HG02571 (cell line): ENCODE results near the gene SELENON.

ENCODE experiments used
- ATAC-seq: cut with Tn5 transposase; IDR thresholded peaks from one replicate; pipeline ENCODE4 v1.9.1; 2021; ENCODE audit warnings: mild to moderate bottlenecking, moderate library complexity; ENCODE audit not compliant: unreplicated experiment

The SELENON gene, protein sequence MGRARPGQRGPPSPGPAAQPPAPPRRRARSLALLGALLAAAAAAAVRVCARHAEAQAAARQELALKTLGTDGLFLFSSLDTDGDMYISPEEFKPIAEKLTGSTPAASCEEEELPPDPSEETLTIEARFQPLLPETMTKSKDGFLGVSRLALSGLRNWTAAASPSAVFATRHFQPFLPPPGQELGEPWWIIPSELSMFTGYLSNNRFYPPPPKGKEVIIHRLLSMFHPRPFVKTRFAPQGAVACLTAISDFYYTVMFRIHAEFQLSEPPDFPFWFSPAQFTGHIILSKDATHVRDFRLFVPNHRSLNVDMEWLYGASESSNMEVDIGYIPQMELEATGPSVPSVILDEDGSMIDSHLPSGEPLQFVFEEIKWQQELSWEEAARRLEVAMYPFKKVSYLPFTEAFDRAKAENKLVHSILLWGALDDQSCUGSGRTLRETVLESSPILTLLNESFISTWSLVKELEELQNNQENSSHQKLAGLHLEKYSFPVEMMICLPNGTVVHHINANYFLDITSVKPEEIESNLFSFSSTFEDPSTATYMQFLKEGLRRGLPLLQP

DNA sequence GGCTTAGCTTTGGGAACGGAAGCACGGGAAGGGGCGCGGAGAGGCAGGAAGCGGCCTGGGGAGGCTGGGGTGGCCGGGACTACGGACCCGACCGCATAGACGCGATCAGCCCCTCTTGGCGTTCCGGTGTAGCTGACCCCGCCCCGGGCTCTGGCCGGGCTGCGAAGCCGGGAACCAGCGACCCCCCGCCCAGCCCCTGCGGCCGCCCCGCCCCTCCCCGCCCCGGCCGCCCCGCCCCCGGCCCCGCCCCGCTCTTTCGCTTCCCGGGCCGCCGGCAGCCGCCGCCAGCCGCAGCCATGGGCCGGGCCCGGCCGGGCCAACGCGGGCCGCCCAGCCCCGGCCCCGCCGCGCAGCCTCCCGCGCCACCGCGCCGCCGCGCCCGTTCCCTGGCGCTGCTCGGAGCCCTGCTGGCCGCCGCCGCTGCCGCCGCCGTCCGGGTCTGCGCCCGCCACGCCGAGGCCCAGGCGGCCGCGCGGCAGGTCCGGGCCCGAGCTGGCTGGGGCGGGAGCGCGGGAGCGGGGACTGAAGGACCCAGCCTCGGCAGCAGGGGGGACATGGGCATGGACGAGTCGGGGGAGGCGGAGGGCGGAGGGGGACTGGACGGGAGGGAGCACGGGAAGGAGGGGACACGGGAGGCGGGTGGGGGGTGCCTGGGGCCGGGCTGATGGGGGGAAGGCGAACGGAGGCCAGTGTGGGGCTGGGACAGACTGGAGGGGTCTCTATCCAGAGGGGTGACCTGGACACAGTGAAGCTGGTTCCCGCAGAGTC is at the start of gene SELENON:
Gene SELENON (plus strand): TSS at position 259 of the 768 bp plus-strand sequence. CDS start 38 bp downstream, at position 297.
- ATAC-seq: no peak

DNA sequence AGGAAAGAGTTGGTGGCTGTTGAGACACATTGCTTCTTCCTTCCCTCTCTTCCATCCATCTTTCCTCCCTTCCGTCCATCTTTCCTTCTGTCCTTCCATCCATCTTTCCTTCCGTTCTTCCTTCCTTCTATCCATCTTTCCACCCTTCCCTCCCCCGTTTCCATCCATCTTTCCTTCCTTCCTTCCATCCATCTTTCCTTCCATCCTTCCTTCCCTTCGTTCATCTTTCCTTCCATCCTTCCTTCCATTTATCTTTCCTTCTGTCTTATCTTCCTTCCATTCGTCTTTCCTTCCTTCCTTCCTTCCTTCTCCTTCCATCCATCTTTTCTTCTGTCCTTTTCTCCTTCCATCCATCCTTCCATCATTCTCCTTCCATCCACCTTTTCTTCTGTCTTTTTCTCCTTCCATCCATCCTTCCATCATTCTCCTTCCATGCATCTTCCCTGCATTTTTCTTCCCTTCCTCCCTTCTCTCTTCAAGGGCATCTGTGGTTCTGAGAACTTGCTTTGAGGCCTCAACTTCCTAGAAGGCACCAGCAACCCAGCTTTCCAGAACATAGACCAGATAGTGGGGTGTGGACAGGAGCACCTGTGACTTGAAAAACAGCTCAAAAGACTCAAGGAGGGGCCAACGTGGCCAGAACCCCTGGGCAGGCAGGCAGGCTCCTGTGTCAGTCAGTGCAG is 48.9 kb upstream of the SELENON start:
- ATAC-seq: no peak

GRCh38 chr1:25754470-25755181 is 45.4 kb upstream of the SELENON start:
- ATAC-seq: no peak

DNA sequence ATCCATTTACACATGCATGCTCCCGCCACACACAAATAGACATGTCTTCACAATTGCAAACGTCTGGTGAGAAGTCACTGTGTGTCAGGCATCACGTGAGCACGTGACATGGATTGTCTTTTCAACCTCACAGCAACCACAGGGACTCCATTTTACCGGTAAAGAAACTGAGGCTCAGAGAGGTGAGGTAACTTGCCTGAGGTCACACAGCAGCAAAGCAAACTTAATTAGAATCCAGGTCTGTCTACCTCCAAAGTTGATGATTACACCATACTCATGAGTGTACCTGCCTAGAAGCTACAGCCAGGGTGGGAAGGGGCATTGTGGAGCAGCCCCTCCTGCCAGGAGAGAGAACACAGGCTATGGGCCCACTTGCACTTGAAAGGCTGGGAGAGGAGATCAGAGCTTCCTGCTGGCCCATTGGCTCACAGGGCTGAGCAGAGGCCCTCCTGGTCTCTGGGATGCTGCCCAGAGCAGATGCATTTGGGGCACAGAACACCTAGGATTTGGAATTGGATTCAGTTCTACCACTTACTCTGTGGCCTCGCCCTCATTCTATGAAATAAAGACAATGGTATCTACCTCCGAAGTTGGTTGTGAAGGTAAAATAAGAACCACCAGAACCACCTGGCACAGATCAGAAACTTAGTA is 44.4 kb upstream of the SELENON start:
- ATAC-seq: no peak

- no peak for ATAC-seq
These were observed 43.8 kb upstream of the SELENON start for GRCh38 chr1:25756215-25756614.

DNA sequence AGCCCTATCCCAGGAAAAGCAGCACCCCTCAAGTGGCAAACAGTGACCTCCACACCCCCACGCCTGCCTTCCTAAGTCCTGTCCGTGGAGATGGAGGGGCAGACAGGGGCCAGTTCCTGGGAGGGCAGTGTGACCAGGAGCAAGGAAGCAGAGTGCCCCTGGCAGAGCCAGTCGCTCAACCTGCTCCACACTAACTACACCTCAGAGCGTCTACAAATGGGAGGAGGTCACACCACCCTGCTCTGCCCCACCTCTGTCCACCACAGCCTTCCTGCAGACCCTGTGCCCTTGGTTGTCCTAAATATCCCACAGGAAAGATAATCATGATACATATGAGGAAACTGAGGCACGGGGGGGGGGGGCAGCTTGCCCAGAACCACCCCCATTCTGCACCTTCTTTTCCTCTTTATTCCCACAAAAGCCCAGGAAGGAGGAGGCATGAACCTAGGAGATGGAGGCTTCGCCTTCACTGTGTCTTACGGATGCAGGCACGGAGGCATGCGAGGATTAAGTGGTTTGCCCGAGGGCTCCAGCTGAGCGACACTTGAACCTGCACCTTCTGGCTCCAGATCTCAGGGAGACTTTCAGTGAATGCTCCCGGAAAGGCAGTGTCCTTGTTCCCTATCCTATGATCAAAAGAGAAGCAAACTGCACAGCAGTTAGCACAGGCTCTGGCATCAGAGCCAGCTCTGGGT is 42.7 kb upstream of the SELENON start:
- ATAC-seq: no peak

- no peak for ATAC-seq
These were observed 42.2 kb upstream of the SELENON start for GRCh38 chr1:25757846-25758185.

DNA sequence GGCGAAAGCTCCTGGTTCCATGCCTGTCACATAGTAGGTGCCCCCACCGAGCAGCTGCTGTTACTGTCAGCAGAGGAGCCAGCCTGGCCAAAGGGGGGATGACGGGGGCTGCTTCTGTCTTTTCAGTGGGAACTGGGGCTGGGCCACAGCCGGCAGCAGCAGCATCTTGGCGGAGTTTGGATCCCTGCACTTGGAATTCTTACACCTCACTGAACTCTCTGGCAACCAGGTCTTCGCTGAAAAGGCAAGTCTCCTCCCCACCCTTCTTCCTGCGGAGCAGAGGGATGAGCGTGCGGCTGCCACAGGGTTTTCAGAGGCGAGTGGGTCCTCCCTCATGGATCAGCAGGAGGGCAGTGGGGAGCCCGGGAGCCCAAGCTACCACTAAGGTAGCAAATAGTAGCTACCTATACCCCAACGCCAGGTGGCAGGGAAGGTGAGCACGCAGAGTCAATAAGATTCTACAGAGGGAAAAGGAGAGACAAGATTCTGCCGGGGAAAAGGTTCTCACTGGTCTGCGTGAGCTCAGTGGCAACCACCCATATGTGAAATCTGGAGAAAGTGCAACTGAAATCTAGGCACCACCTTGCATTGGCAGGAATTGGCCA is 41.4 kb upstream of the SELENON start:
- no peak for ATAC-seq

- no peak for ATAC-seq
These were observed 39.8 kb upstream of the SELENON start for GRCh38 chr1:25760122-25760719.

DNA sequence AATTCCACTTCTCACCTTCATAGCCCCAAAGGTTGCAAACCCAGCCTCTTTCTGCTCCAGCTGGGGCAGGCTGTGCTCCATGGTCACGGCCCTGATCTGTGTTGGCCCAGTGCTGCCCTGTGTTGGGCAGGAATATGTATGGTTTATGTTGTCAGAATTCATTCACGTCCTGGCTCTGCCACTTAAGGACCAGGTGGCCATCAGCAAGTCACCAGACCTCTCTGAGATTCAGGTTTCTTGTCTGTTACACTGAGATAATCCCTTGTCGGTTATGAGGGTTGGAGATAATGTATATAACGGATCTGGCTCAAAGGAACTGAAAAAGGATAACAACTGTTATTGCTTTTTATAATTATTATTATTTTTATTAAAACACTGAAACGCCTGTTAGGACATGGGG is 39.1 kb upstream of the SELENON start:
- no peak for ATAC-seq

DNA sequence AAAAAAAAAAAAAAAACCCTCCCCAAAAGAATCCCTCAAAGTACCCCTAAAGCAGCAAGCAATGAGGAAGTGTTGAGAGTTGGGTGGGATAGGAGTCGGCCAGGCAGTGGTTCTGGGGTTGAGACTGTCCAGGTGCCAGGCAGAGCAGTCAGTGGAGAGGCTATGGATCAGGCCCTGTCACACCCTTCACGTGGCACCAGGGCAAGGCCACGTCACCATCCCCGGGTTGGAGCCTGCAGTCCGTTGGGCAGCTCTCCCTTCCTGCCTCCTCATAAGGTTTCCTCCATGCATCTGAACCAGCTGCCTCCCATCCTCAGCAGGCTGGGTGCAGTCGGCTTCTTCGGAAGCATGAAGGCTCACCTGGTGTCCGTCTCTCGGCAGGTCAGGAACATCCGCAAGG is 36.5 kb upstream of the SELENON start:
- ATAC-seq: no peak

DNA sequence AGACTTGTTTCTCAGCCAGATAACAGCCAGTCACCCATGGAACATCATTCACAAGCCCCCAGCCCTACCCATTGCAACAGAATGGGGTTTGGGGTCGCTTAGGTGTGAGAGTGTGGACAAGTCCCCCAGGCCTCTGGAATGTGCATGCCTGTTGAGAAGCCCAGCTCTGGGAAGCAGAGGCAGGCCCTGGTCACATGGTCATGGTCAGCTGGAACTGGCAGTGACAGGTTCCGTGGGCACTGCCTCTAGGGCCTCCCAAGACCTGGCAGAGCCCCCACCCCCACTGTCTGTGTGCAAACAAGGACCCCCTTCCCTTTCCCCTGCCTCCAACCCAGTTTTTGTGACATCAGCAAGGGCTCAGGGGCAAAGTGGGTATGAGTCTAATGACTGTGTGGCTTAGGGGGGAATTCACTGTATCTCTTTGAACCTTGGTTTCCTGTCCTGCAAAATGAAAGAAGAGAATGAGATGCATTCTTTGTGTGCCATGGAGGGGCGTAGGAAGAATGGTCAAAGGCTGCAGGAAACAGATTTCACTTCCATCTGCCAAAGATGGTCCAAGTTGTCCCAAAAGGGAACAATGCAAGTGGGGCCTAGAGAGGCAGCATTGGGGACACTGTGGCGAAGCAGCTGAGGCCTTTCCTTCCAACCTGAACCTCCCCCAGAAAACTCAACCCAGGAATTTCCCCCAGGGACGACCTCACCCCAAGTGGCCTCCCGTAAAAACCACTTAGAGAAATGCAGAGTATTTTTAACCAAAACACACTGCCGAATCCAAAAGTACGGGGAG is 34.7 kb upstream of the SELENON start:
- ATAC-seq: no peak

GRCh38 chr1:25765923-25766589 is 33.9 kb upstream of the SELENON start:
- ATAC-seq: no peak

DNA sequence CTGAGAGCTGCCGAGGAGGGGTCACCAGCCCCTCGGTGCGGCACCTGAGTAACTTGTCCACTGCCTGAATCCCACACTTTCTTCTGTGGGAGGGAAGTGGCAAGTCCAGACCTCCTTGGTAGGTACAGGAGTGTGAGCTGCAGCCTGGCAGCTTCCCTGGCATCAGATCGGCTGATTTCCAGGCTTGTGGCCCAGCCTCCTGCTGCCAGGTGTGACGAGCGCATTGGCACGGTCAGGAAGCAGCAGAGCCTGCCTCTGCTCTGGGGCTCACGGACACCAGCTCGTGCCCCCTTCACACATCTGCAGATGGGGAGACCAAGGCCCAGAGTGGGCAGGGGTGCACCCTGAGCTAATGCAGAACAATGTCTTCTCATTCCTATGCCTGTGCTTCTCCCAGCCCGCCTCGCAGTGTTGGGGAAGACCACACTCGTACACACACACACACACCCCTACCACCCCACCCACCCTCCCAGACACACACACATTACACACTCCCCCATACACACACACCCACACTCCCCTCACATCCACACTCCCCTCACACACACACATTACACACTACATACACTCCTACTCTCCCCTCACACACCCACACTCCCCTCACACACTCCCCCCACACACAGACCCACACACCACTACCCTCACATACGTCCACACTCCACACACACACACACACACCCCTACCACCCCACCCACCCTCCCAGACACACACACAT is 33.1 kb upstream of the SELENON start:
- ATAC-seq: no peak

- ATAC-seq: no peak
These were observed 32.6 kb upstream of the SELENON start for GRCh38 chr1:25767437-25767770.

DNA sequence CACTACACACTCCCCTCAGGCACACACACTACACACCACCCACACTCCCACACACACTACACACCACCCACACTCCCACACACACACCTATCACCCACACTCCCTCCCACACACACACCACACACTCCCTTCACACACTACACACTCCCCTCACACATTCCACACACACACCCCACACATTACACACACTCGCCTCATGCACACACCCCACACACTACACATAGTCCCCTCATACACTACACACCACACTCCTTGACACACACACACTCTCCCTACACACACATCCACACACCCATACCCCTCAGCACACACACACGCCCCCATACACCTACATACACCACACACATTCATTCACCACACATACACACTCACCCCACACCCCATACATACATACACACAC is 31.0 kb upstream of the SELENON start:
- ATAC-seq: no peak
